ENCODE measurements around the gene CALD1. TPM values are rescaled to one million over a fixed set of nuclear protein-coding genes. Genes with fewer than 3 reads are reported as not detected.
A peak's percentile ranks its signal among the peaks of the same experiment; 100 is the strongest.

Gene CALD1
- total RNA-seq, 3 donors from 2014 or later, result 252 to 335 (median 266) TPM

- no peak for DNase-seq (ENCODE audit: low spot score in 2 of 2)
- intact Hi-C loops (cut with DNase I; ENCODE audit: low total_unique reads), result no loop called here
- H3K4me1 ChIP-seq, result no peaks in the 10 kb centered on the region
- no peak overlapping the region for H3K4me3 ChIP-seq
- TF ChIP-seq CTCF (IDR thresholded peaks at IDR 0.05) (no peak), POLR2A (IDR thresholded peaks at IDR 0.05) (no peak), POLR2AphosphoS5 (IDR thresholded peaks at IDR 0.05) (no peak)
- H3K9me3 ChIP-seq, result no peaks in the 10 kb centered on the region
- H3K36me3 ChIP-seq, result no peaks in the 10 kb centered on the region
- H3K27me3 ChIP-seq, result no peaks in the 10 kb centered on the region
- peak overlapping the region; percentile 56 to 65 for H3K27ac ChIP-seq
These were observed 48.5 kb downstream of the CALD1 start for GRCh38 chr7:134827889-134828288.

DNA sequence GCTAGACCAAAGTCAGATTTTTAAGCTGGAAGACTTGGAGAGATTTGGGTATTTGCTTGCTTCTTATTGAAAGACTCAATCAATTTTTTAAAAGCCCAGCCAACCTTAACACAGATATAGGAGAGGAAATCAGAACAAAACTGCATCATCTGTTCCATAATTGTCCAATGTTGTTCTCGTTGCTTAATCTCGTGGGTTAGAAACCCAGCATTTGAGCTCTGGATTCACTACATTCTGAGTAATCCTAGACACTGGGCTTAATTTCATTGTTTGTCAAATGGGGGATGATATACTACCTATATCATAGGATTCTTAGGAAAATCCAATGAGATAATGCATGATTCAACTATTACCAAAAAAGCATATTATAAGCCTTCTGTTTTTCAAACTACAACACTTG is 48.9 kb downstream of the CALD1 start:
- Histone ChIP-seq H3K4me1 (no peaks in the 10 kb centered on the region), H3K27ac (peak overlapping the region; percentile 56 to 65)
- intact Hi-C loops (cut with DNase I; ENCODE audit: low total_unique reads), result no loop called here

GRCh38 chr7:134829380-134829986 is 50.0 kb downstream of the CALD1 start:
- Histone ChIP-seq H3K4me1 (no peaks in the 10 kb centered on the region), H3K4me3 (no peak overlapping the region), H3K9me3 (no peaks in the 10 kb centered on the region), H3K27ac (peak overlapping the region; percentile 14 to 41), H3K36me3 (no peaks in the 10 kb centered on the region), H3K27me3 (no peaks in the 10 kb centered on the region)
- intact Hi-C loops (cut with DNase I; ENCODE audit: low total_unique reads), result no loop called here
- TF ChIP-seq CTCF (IDR thresholded peaks at IDR 0.05), result no peak
- no peak for TF ChIP-seq POLR2AphosphoS5 (IDR thresholded peaks at IDR 0.05)
- TF ChIP-seq POLR2A (IDR thresholded peaks at IDR 0.05), result no peak
- DNase-seq (ENCODE audit: low spot score in 2 of 2), result no peak

More for the DNA sequence above, 48.9 kb downstream of the CALD1 start:
- no peaks in the 10 kb centered on the region for H3K27me3 ChIP-seq
- no peak overlapping the region for H3K4me3 ChIP-seq
- TF ChIP-seq POLR2A (IDR thresholded peaks at IDR 0.05) (no peak), POLR2AphosphoS5 (IDR thresholded peaks at IDR 0.05) (no peak), CTCF (IDR thresholded peaks at IDR 0.05) (no peak)
- no peaks in the 10 kb centered on the region for H3K9me3 ChIP-seq
- DNase-seq (ENCODE audit: low spot score in 2 of 2), result no peak
- H3K36me3 ChIP-seq, result no peaks in the 10 kb centered on the region

- Histone ChIP-seq H3K27me3 (no peaks in the 10 kb centered on the region), H3K4me3 (no peak overlapping the region), H3K27ac (peak overlapping the region; percentile 25 to 50), H3K9me3 (no peaks in the 10 kb centered on the region), H3K36me3 (no peaks in the 10 kb centered on the region), H3K4me1 (no peaks in the 10 kb centered on the region)
- intact Hi-C loops (cut with DNase I; ENCODE audit: low total_unique reads), result no loop called here
- no peak for DNase-seq (ENCODE audit: low spot score in 2 of 2)
- TF ChIP-seq POLR2AphosphoS5 (IDR thresholded peaks at IDR 0.05) (no peak), CTCF (IDR thresholded peaks at IDR 0.05) (no peak), POLR2A (IDR thresholded peaks at IDR 0.05) (no peak)
These were observed 52.4 kb downstream of the CALD1 start for GRCh38 chr7:134831862-134832261.

GRCh38 chr7:134832367-134832766 is 52.9 kb downstream of the CALD1 start:
- Histone ChIP-seq H3K9me3 (no peaks in the 10 kb centered on the region), H3K4me3 (no peak overlapping the region), H3K27ac (peak overlapping the region; percentile 25 to 50), H3K27me3 (no peaks in the 10 kb centered on the region), H3K36me3 (no peaks in the 10 kb centered on the region), H3K4me1 (no peaks in the 10 kb centered on the region)
- TF ChIP-seq POLR2A (IDR thresholded peaks at IDR 0.05) (no peak), POLR2AphosphoS5 (IDR thresholded peaks at IDR 0.05) (no peak), CTCF (IDR thresholded peaks at IDR 0.05) (no peak)
- intact Hi-C loops (cut with DNase I; ENCODE audit: low total_unique reads), result no loop called here
- no peak for DNase-seq (ENCODE audit: low spot score in 2 of 2)
